IMR-90 (cell line): ENCODE measurements around the gene TRPM3. TPM values are rescaled to one million over a fixed set of nuclear protein-coding genes. Genes with fewer than 3 reads are reported as not detected.
A peak's percentile ranks its signal among the peaks of the same experiment; 100 is the strongest.

ENCODE experiments used
- ATAC-seq: fragments of 200-7000 bp; cut with Tn5 transposase; 2 replicates; pipeline ENCODE4 v1.9.1; 2020; ENCODE audit warnings: low read depth, mild to moderate bottlenecking, moderate library complexity
- BruUV-seq: library from RNA; stranded (reverse); fragments of 400-500 nt; replicated peaks from 2 replicates; lab custom pipeline; 2021; lab: Mats Ljungman, UMichigan
- CTCF ChIA-PET: fragments of 300-600 bp; formaldehyde crosslinking; extraction: SDS; loops from one replicate; lab custom pipeline; 2021; ENCODE audit warnings: antibody characterized with exemption; lab: Yijun Ruan, JAX
- POLR2A ChIA-PET: fragments of 300-600 bp; sonication (Branson Sonifier 250); formaldehyde crosslinking; loops from one replicate; lab custom pipeline; 2022; ENCODE audit warnings: antibody characterized with exemption; ENCODE audit not compliant: unreplicated experiment; lab: Charles Lee
- DNase-seq: peaks from one replicate; pipeline ENCODE4 v3.0.0; 2013
- H2AFZ ChIP-seq: replicated peaks from 2 replicates; pipeline ENCODE3; 2013; ENCODE audit warnings: low read length, mild to moderate bottlenecking; ENCODE audit not compliant: poor library complexity
- H2AK5ac ChIP-seq: 2 replicates; pipeline ENCODE4 v1.6.1; 2013; ENCODE audit warnings: low read depth, low read length, inconsistent platforms
- H2AK9ac ChIP-seq: replicated peaks from 2 replicates; pipeline ENCODE3; 2013; ENCODE audit warnings: mild to moderate bottlenecking, low read depth, low read length, moderate library complexity; ENCODE audit not compliant: poor library complexity
- H2BK120ac ChIP-seq: 2 replicates; pipeline ENCODE4 v1.6.1; 2013; ENCODE audit warnings: low read depth, low read length, inconsistent platforms
- H2BK15ac ChIP-seq: 3 replicates; pipeline ENCODE4 v1.6.1; 2013; ENCODE audit warnings: low read depth, low read length, inconsistent platforms
- H2BK20ac ChIP-seq: 2 replicates; pipeline ENCODE4 v1.6.1; 2013; ENCODE audit warnings: low read depth, mild to moderate bottlenecking, inconsistent platforms, low read length, moderate library complexity
- H2BK5ac ChIP-seq: 2 replicates; pipeline ENCODE4 v1.6.1; 2013; ENCODE audit warnings: mild to moderate bottlenecking, low read depth, low read length, inconsistent platforms; ENCODE audit not compliant: poor library complexity, severe bottlenecking
- H3K14ac ChIP-seq: replicated peaks from 2 replicates; pipeline ENCODE4 v1.6.1; 2013; ENCODE audit warnings: low read depth, low read length, inconsistent platforms
- H3K18ac ChIP-seq: 2 replicates; pipeline ENCODE4 v1.6.1; 2013; ENCODE audit warnings: low read depth, low read length, control low read depth
- H3K23ac ChIP-seq: 2 replicates; pipeline ENCODE4 v1.6.1; 2013; ENCODE audit warnings: low read depth, low read length, inconsistent platforms
- H3K27ac ChIP-seq: 2 replicates; pipeline ENCODE4 v1.5.1; 2013; ENCODE audit warnings: mild to moderate bottlenecking, control low read depth, low read length; ENCODE audit not compliant: insufficient read depth
- H3K27me3 ChIP-seq: 2 replicates; pipeline ENCODE4 v1.6.1; 2013; ENCODE audit warnings: low read length; ENCODE audit not compliant: control insufficient read depth, insufficient read depth
- H3K36me3 ChIP-seq: 2 replicates; pipeline ENCODE4 v1.6.1; 2013; ENCODE audit warnings: low read length, mixed read lengths; ENCODE audit not compliant: control insufficient read depth, insufficient read depth
- H3K4ac ChIP-seq: 2 replicates; pipeline ENCODE4 v1.6.1; 2013; ENCODE audit warnings: low read depth, low read length, inconsistent platforms
- H3K4me1 ChIP-seq: 2 replicates; pipeline ENCODE4 v1.6.1; 2013; ENCODE audit warnings: low read length, mixed read lengths; ENCODE audit not compliant: control insufficient read depth, insufficient read depth
- H3K4me2 ChIP-seq: 2 replicates; pipeline ENCODE4 v1.6.1; 2013; ENCODE audit warnings: low read depth, mild to moderate bottlenecking, control low read depth, low read length, moderate library complexity
- H3K4me3 ChIP-seq: 2 replicates; pipeline ENCODE4 v1.5.1; 2013; ENCODE audit warnings: low read depth, mild to moderate bottlenecking, control low read depth, low read length, moderate library complexity; ENCODE audit not compliant: insufficient read depth
- H3K56ac ChIP-seq: 2 replicates; pipeline ENCODE4 v1.6.1; 2013; ENCODE audit warnings: low read length, inconsistent platforms; ENCODE audit not compliant: insufficient read depth; ENCODE audit errors: extremely low read depth
- H3K79me1 ChIP-seq, 2 experiments: 2 replicates each; pipeline ENCODE4 v1.6.1; 2013; ENCODE audit warnings: low read length in 2 of 2, inconsistent platforms in 1 of 2, low read depth in 1 of 2
- H3K9ac ChIP-seq: 2 replicates; pipeline ENCODE4 v1.6.1; 2013; ENCODE audit warnings: low read depth, low read length, control low read depth
- H3K9me1 ChIP-seq: 2 replicates; pipeline ENCODE4 v1.6.1; 2013; ENCODE audit warnings: low read length, inconsistent platforms; ENCODE audit not compliant: insufficient read depth
- H3K9me3 ChIP-seq: 2 replicates; pipeline ENCODE4 v1.6.1; 2013; ENCODE audit warnings: low read length; ENCODE audit not compliant: control insufficient read depth, insufficient read depth
- H4K20me1 ChIP-seq: 2 replicates; pipeline ENCODE4 v1.6.1; 2013; ENCODE audit warnings: low read length, inconsistent platforms; ENCODE audit not compliant: insufficient read depth
- H4K5ac ChIP-seq: 2 replicates; pipeline ENCODE4 v1.6.1; 2013; ENCODE audit warnings: mild to moderate bottlenecking, low read depth, low read length, control low read depth
- H4K8ac ChIP-seq, 2 experiments: 2 replicates each; pipeline ENCODE4 v1.6.1; 2013; ENCODE audit warnings: low read depth in 2 of 2, low read length in 2 of 2, control low read depth in 1 of 2, inconsistent platforms in 1 of 2
- H4K91ac ChIP-seq: 2 replicates; pipeline ENCODE4 v1.6.1; 2013; ENCODE audit warnings: low read depth, low read length, inconsistent platforms; ENCODE audit not compliant: insufficient read depth
- ELK1 ChIP-seq: fragments of 150-350 bp; IDR thresholded peaks from 2 replicates; pipeline ENCODE4 v1.6.1; 2016; ENCODE audit warnings: low read depth, mild to moderate bottlenecking, low read length, moderate library complexity, borderline replicate concordance
- NFE2L2 ChIP-seq: fragments of 150-350 bp; IDR thresholded peaks from 2 replicates; pipeline ENCODE4 v1.6.1; 2016; ENCODE audit warnings: low read depth, mild to moderate bottlenecking, low read length
- WGBS, 2 experiments: methylation state at CpG; one replicate each; pipeline versions ENCODE4 v1.1.5 to v1.1.7; 2013; ENCODE audit warnings: missing lambda C conversion rate in 2 of 2; ENCODE audit not compliant: insufficient read length in 1 of 2; ENCODE audit errors: extremely low coverage in 2 of 2; 5-methylcytosine and 5-hydroxymethylcytosine counted together
- dilution Hi-C: fragments of 300-500 bp; cut with HindIII; formaldehyde crosslinking; loops from one replicate; pipeline ENCODE4 v1.14.3; 2018; ENCODE audit warnings: low sequenced_read_pairs; ENCODE audit not compliant: unreplicated experiment
- in situ Hi-C: fragments of 300-500 bp; cut with MboI; formaldehyde crosslinking; loops from 3 replicates; pipeline ENCODE4 v1.14.3; 2019; ENCODE audit warnings: low sequenced_read_pairs, inconsistent platforms, mixed read lengths
- intact Hi-C: fragments of 100-400 bp; cut with micrococcal nuclease; formaldehyde crosslinking; loops from 2 replicates; pipeline ENCODE4 v1.10.0; 2022
- polyA plus RNA-seq, 3 experiments: library from polyadenylated mRNA; depleted of rRNA; stranded (reverse); fragments of >200 nt; gene quantifications; 2 replicates each; pipeline ENCODE4 v1.2.3, GENCODE V29; 2012; ENCODE audit warnings: low replicate concordance in 1 of 3
- total RNA-seq: library from RNA; depleted of rRNA; stranded (reverse); fragments of >200 nt; gene quantifications from 2 replicates; pipeline ENCODE4 v1.2.3, GENCODE V29; 2012

TRPM3 gene
- total and polyA plus RNA-seq, 2 of the 4 experiments (the other 2 are of a cell fraction), result not detected

- no CpG with 5 or more reads among the region's 2 CpGs for WGBS, 2 experiments
- no peak overlapping the region for H3K4ac ChIP-seq
- no peak overlapping the region for H2AFZ ChIP-seq
- no peak overlapping the region for H4K5ac ChIP-seq
- no peak overlapping the region for H4K8ac ChIP-seq
- no peak overlapping the region for H3K4me2 ChIP-seq
- no peak overlapping the region for H3K27ac ChIP-seq
- H2AK5ac ChIP-seq, result no peak overlapping the region
- H3K23ac ChIP-seq, result no peak overlapping the region
- peaks cover 5% of the 10 kb centered on the region for H3K27me3 ChIP-seq
- no peak overlapping the region for H2BK5ac ChIP-seq
- ATAC-seq (no peak), DNase-seq (no peak)
- ChIA-PET POLR2A (no interaction called here), CTCF (no interaction called here)
- no peak overlapping the region for H3K56ac ChIP-seq
- intact Hi-C loops, result no loop called here
- no peak overlapping the region for H2BK120ac ChIP-seq
- BruUV-seq, result no TSS peak
- H3K18ac ChIP-seq, result no peak overlapping the region
- no peaks in the 10 kb centered on the region for H3K79me1 ChIP-seq
- H3K9me1 ChIP-seq, result no peaks in the 10 kb centered on the region
- H3K36me3 ChIP-seq, result no peaks in the 10 kb centered on the region
- no peak overlapping the region for H3K14ac ChIP-seq
- H2BK15ac ChIP-seq, result no peak overlapping the region
- H3K9me3 ChIP-seq, result no peaks in the 10 kb centered on the region
- no peak overlapping the region for H2AK9ac ChIP-seq
- H4K20me1 ChIP-seq, result no peaks in the 10 kb centered on the region
- no peaks in the 10 kb centered on the region for H3K4me1 ChIP-seq
- TF ChIP-seq ELK1 (no peak), NFE2L2 (peak; percentile 15; the same call in 1 of the 2 replicates)
- no peak overlapping the region for H3K9ac ChIP-seq
- no peak overlapping the region for H4K91ac ChIP-seq
- no peak overlapping the region for H3K4me3 ChIP-seq
- in situ Hi-C loops, result no loop called here
- no peak overlapping the region for H2BK20ac ChIP-seq
- dilution Hi-C loops, result no loop called here
Measured at GRCh38 chr9:70865471-70865870, 255.9 kb downstream of the TRPM3 start.
